GM18519 (cell line): ENCODE results near the gene MCF2L.
"Not testable (repeated sequence)": the region's sequence is repeated elsewhere in the genome, so short reads cannot be mapped to it uniquely, and the experiment has no call there.

Experiments
- ATAC-seq: cut with Tn5 transposase; IDR thresholded peaks from one replicate; pipeline ENCODE4 v1.9.1; 2021; ENCODE audit warnings: mild to moderate bottlenecking, moderate library complexity; ENCODE audit not compliant: unreplicated experiment, low FRiP score

MCF2L gene, protein sequence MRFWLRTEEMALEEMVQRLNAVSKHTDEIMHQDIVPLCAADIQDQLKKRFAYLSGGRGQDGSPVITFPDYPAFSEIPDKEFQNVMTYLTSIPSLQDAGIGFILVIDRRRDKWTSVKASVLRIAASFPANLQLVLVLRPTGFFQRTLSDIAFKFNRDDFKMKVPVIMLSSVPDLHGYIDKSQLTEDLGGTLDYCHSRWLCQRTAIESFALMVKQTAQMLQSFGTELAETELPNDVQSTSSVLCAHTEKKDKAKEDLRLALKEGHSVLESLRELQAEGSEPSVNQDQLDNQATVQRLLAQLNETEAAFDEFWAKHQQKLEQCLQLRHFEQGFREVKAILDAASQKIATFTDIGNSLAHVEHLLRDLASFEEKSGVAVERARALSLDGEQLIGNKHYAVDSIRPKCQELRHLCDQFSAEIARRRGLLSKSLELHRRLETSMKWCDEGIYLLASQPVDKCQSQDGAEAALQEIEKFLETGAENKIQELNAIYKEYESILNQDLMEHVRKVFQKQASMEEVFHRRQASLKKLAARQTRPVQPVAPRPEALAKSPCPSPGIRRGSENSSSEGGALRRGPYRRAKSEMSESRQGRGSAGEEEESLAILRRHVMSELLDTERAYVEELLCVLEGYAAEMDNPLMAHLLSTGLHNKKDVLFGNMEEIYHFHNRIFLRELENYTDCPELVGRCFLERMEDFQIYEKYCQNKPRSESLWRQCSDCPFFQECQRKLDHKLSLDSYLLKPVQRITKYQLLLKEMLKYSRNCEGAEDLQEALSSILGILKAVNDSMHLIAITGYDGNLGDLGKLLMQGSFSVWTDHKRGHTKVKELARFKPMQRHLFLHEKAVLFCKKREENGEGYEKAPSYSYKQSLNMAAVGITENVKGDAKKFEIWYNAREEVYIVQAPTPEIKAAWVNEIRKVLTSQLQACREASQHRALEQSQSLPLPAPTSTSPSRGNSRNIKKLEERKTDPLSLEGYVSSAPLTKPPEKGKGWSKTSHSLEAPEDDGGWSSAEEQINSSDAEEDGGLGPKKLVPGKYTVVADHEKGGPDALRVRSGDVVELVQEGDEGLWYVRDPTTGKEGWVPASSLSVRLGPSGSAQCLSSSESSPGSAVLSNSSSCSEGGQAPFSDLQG

DNA sequence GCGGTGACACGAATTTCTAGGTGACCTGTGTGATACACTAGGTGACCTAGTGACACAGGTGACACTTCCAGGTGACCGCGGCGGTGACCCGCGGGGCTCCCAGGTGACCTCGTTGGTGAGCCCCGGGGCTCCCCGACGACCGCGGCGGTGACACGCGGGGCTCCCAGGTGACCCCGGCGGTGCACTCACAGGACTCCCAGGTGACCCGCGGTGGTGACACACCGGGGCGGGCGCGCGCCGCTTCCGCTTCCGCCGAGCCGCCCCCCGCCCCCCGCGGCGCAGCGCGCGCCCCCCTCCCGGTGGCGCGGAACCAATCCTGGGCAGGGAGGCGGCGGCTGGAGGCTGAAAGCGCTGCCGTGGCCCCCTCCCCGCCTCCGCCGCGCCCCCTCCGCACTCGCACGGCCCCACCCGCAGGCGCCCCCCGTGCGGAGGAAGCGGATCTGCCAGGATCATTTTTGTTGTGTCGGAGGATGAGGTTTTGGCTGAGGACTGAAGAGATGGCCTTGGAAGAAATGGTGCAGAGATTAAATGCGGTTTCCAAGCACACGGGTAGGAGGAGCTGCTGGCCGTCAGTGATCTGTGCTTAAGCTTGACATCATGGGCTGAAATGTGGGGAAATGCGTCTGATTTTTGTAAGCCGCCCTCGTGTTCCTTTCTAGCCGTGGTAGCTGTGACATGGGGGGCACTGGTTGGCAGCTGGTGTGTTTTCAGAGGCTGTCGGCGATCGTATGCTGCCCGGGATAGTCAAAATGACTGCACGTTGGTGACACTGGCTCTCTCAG is at the start of gene MCF2L:
Gene MCF2L (plus strand): TSS at position 305 of the 782 bp plus-strand sequence. CDS start 166 bp downstream, at position 471.
- ATAC-seq = no peak

DNA sequence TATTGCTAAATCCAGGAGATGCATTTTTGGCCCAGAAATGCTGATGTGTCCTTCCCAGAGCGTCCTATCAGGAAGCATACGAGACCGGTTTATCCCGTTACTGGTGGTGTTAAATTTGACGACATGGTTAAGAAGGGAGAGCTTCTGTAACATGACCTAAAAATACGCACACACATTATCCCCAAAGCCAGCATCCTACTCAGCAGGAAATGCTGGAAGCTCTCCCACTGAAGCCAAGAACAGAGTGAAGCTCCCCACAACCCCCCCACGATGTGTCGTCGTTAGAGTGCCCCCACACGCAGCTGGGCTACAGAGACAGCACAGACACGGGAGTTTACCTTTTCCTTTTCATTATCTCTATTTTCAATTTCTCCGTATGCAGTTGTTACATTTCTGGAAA is 45.1 kb upstream of the MCF2L start:
- no peak for ATAC-seq

DNA sequence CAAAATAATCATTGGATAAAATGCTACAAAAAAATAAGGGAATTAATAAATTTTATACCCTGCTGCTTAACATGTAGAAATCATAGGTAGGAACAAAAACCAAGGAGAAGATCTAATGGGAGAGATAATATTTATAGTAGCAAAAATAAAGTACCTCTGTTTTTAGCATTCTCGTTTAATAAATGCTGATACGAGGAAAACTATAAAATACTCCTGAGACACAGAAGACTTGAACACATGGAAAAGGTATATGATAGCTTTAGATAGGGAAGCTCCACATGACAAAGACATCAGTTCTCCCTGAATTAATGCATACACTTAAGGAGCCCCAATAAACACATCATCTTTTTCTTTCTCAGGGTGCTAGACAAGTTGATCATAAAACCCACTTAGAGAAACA is 44.6 kb upstream of the MCF2L start:
- no peak for ATAC-seq

DNA sequence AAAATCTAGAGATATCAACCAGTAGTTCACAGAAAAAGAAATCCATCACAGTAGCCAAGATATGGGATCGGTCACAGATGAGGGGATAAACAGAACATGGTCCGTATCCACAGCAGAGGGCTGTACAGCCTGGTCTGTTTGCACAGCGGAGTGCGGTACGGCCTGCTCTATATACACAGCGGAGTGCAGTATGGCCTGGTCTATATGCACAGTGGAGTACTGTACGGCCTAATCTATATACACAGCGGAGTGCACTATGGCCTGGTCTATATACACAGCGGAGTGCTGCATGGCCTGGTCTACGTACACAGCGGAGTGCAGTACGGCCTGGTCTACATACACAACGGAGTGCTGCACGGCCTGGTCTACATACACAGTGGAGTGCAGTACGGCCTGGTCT is 43.0 kb upstream of the MCF2L start:
- ATAC-seq = no peak

DNA sequence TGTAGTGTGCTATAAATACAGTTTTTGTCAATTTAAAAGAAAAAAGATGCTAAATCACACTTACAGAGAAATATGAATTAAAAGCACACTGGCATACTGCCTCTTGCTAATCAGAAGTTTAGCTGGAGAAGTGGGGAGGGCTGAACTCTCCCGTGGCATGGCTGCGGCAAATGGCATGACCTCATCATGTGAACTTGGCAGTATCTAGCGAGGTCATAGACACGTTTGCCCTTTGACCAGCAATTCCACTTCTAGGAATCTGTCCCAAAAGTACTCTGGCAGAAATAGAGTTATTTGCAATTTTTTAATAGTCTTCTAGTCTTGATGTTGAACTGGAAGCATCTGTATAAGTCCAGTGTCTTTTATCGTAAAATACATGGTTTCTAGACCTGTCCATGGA is 42.0 kb upstream of the MCF2L start:
- no peak for ATAC-seq

DNA sequence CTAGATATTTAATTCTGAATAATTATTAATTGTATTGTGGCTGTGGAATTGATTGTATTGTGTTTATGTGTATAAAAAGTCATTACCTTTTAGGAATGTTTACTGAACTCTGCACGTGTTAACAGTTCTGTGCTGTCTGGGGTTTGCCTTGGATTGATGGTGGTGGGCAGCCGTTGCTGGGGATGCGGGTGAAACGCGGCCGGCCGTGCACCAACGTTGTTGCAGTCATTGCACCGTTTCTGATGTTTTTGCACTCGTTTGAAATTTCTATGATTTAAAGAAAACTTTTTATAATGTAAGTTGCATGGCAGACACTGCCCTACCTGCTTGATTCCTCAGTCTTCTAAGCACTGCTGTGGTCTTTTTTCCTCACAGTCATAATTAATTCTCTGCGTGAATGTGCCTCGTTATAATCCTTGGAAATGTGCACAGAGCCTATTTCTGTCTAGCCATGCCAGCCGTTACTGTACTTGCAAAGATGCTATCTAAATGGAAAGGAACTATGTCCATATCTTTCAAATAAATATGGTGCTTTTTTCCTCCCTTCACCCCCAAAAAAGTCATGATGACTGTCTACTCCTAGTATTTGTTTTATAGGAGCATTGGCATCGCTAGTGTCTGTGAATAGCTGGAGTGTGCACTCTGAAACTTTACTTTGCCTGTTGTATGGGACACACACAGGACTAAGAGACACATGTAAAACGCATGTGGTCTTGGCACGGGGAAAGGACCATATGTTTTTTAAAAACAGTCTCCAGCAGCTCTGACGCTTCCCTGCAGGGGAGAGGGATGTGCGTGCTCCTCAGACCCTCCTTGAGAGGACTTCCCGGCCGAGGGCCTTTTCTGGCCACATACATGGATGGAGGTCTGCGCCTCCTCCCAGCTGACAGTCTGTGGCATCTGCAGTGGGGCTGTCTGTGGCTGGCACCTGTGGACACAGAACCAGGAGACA is 40.7 kb upstream of the MCF2L start:
- no peak for ATAC-seq

DNA sequence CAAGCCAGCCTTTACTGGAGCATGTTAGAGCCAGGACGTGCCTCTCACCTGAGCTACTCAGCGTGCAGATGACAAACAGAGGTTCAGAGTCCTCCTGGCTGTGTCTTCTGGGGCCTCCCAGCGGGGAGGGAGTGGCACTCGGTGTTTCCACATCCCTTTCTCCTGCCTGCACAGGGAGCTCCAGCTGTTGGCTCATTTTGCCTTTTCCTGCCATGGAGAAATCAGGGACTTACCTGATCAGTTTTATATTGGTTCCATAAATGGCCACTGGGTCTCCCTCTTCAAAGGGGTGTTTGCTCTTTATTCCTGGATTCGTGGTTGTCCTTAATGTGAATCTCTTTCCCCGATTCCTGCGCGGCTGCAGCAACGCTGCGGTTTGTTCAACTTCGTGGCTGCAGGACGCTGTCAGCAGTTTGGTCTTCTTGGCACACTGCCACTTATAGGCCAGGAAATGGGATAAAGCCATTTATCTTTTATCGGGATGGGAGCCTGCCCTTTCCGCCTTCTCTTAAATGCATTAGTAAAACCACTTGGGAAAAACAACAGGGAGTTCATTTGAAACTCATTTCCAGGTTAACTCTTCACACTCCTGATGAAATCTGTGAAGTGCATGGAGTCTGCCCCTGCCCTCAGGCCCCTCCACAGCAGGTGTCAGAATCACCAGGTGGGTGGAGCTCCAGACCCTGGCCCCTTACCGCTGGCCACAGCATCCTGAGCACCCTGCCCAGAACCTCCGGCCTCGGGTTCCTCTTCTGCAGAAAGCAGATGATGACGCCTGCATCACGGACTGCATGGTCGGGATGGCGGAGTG is 39.8 kb upstream of the MCF2L start:
- ATAC-seq = no peak

DNA sequence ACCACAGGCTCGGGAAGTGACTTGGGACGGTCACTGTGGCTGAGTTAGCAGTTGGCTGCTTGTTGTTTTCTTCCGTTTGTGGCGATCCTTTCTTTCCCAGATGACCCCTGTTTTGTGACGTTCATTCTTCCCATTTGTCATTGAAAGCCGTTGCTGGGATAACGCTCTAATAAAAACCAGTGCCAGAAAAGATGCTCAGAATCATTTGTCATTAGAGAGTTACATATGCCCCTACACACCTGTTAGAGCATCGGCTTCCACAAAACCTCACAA is 39.3 kb upstream of the MCF2L start:
- ATAC-seq = no peak

DNA sequence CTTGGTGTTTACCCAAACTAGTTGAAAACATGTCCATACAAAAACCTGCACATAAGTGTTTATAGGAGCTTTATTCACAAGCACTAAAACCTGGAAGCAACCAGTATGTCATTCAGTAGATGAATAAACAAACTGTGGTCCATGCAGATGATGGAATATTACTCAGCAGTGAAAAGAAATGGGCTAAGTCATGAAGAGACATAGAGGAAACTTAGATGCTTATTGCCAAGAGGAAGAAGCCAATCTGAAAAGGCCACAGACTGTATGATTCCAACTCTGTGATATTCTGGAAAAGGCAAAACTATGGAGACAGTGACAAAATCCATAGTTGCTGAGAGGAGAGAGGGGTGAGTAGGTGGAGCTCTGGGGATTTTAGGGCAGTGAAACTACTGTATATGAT is 38.8 kb upstream of the MCF2L start:
- ATAC-seq = no peak

DNA sequence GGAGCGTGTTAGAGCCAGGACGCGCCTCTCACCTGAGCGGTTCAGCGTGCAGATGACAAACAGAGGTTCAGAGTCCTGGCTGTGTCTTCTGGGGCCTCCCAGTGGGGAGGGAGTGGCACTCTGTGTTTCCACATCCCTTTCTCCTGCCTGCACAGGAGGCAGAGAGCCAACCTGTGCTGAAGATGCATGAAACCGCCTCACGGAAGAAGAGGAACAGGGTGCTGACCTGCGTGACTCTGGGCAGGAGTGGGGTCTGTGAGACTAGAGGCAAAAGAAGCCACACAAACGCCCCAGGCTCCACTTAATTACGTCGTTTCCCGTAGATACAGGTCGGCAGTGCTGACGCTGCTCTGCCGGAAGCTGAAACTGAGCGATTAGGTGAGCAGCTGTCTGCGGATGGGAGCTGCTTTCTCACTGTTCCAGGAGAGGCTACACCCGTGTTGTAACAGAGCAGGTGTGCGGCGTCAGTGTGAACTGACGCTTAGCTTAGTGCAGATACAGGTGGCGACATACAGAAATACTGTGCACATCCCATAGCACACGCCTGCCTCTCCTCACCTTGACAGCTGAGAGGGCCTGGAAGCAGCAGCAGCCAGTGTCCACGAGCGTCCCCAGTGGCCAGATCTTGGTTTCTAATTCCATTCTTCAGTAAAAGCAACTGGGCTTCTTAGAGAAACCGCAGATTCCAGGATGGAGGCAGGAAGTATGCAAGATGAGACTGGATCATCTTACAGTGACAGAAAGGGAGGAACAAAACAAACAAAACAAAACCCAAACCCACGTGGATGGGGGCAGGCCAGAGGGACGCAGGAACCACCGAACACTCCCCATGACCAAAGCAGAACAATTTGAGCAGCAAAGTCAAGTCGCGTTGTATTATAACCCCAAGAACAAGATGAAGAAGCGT is 37.7 kb upstream of the MCF2L start:
- no peak for ATAC-seq

DNA sequence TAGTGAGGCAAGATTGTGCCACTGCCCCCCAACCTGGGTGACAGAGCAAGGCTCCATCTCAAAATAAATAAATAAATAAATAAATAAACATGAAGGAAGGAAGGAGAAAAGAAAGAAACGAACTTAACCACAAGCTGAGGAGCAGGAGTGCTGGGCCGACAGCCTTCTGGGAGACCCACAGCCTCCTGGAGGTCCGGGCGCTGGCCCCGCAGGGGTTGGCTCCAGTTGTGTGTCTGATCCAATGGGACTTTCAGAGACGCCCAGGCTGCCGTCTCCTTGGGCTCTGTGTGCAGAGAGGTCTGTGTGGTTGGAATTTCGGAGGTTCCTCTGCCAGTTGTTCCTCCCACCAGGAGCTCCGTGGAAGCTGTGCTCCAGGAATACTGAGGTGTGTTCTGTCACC is 36.0 kb upstream of the MCF2L start:
- no peak for ATAC-seq

DNA sequence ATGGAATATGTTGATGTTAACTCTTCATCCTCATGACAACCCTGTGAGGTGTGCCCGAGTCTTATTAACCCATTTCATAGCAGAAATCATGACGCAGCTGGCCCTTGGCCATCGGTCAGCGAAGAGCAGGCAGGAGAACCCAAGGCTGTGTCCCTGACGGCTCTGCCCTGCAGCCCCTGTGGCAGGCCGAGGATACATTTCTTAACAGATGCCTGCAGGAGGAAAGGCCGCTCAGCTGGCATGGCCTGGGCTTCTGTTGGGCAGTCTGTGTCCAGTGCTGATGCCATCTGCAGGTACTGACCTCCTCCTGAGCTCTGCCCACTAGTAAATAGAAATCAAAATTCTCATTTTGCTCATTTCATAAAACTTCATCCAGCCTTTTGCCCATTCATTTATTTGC is 35.4 kb upstream of the MCF2L start:
- ATAC-seq = no peak

DNA sequence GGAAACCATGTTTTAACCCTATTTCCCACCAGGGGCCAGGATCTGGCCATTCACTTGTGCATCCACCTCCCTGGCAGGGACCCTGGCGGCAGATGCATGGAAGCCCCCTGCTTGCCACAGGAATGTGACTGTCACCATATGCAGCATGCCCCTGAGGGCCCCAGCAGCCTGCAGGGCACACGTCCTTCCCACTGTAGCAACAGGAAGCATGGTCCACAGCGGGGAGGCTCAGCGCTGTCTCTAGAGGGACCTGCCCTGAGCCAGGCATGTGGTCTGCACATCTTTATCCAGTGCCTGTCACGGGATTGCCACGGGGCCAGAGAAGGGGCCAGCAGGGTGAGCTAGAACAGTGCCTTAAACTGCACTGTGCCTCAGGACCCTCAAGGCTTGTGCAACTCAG is 34.9 kb upstream of the MCF2L start:
- no peak for ATAC-seq

DNA sequence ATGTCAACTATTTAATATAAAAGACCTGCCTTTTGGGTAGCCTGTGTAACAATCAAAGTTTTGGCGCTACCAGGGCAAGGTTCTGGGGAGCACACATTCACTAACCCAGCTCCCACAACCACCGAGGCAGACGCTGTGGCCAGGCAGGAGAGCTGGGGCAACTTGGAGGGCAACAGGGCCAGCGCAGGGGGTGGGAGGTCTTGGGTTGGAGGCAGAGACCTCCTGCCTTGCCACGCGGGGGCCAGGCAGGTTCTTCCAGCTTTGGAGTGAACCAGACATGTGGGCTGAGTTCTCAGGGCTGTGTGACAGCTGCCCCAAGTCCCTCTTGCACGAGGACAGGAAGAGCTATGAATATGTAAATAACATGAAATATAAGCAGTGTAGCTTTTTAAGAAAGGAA is 30.3 kb upstream of the MCF2L start:
- ATAC-seq = no peak

DNA sequence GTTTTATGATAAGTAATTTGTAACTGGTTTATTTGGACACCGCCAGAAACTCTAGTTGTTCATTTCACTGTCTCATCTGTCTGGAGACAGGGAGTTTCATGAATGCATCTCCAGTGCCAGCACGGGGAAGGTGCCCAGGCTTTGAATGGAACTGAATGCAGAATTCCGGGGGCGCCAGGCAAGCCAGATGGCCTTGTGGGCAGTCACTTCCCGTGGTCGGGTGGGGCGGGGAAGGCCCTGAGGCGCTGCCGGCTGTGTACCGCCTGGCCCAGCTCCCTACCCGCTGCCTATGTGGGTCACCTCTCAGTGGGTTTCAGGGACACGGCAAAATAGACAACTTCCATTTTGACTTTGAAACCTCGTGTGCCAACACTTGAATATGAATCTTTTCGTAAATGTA is 28.8 kb upstream of the MCF2L start:
- ATAC-seq = no peak

DNA sequence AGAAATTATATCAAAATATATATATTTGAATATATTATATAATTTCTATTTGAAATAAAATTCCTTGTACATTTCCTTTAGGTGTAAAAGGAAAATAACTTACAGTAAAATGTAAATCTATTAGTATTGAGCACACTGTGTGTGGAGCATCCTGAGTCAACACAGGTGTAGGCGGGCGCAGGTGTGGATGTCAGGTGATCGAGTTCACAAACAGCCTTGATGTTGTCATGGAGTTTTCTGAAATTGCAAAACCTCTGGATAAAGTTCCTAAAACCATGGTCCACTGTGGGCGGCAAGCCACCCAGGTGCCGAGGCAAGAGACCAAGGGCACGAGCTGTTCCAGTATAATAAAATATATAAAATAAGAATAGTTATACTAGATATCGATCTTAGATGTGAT is 27.7 kb upstream of the MCF2L start:
- ATAC-seq = no peak

DNA sequence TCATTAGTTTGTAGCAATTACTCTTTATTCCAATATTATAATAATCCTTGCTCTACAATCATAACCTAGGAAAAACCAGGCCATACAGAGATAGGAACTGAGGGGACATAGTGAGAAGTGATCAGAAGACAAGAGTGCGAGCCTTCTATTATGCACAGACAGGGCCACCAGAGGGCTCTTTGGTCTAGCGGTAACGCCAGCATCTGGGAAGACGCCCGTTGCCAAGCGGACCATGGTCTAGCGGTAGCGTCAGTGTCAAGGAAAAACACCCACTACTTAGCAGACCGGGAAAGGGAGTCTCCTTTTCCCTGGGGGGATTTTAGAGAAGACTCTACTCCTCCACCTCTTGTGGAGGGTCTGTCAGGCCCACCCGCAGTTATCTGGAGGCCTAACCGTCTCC is 27.2 kb upstream of the MCF2L start:
- not testable (repeated sequence) for ATAC-seq
